Smooth muscle cell (in vitro differentiated cells): ENCODE results near the gene CDK14. TPM values are rescaled to one million over a fixed set of nuclear protein-coding genes. Genes with fewer than 3 reads are reported as not detected.
"Not testable (repeated sequence)": the region's sequence is repeated elsewhere in the genome, so short reads cannot be mapped to it uniquely, and the experiment has no call there.

Source experiments
- DNase-seq: peaks from one replicate; lab custom pipeline; 2025; ENCODE audit not compliant: unreplicated experiment; lab: John Stamatoyannopoulos, UW
- H2AFZ ChIP-seq: fragments of 200-600 bp; sonication (generic); 2 replicates; pipeline ENCODE4 v1.6.0; 2016; ENCODE audit warnings: antibody characterized with exemption, low read depth, mild to moderate bottlenecking
- H3F3A ChIP-seq: fragments of 200-600 bp; sonication (generic); 2 replicates; pipeline ENCODE4 v1.6.0; 2017; ENCODE audit warnings: antibody characterized with exemption, low read depth
- H3K27ac ChIP-seq: fragments of 200-600 bp; sonication (generic); 2 replicates; pipeline ENCODE4 v1.5.1; 2016; ENCODE audit warnings: low read depth, mild to moderate bottlenecking
- H3K27me3 ChIP-seq: fragments of 200-600 bp; sonication (generic); 2 replicates; pipeline ENCODE4 v1.6.1; 2016; ENCODE audit warnings: low read depth, mild to moderate bottlenecking
- H3K36me3 ChIP-seq: fragments of 200-600 bp; sonication (generic); 2 replicates; pipeline ENCODE4 v1.5.1; 2016; ENCODE audit warnings: low read depth
- H3K4me1 ChIP-seq: fragments of 200-600 bp; sonication (generic); 2 replicates; pipeline ENCODE4 v1.5.1; 2016; ENCODE audit warnings: low read depth
- H3K4me2 ChIP-seq: fragments of 200-600 bp; sonication (generic); 2 replicates; pipeline ENCODE4 v1.6.0; 2016; ENCODE audit warnings: mild to moderate bottlenecking
- H3K4me3 ChIP-seq: fragments of 200-600 bp; sonication (generic); 2 replicates; pipeline ENCODE4 v1.5.1; 2016; ENCODE audit warnings: mild to moderate bottlenecking
- H3K79me2 ChIP-seq: fragments of 200-600 bp; sonication (generic); 2 replicates; pipeline ENCODE4 v1.6.0; 2016; ENCODE audit warnings: low read depth, mild to moderate bottlenecking
- H3K9ac ChIP-seq: fragments of 200-600 bp; sonication (generic); 2 replicates; pipeline ENCODE4 v1.6.0; 2016; ENCODE audit warnings: low read depth
- H3K9me3 ChIP-seq: fragments of 200-600 bp; sonication (generic); replicated peaks from 2 replicates; pipeline ENCODE4 v1.5.1; 2016; ENCODE audit warnings: low read depth
- H4K20me1 ChIP-seq: fragments of 200-600 bp; sonication (generic); 2 replicates; pipeline ENCODE4 v1.6.0; 2016; ENCODE audit warnings: low read depth
- WGBS: methylation state at CpG from one replicate; pipeline ENCODE4 v1.1.7; 2016; ENCODE audit warnings: low lambda C conversion rate; 5-methylcytosine and 5-hydroxymethylcytosine counted together
- polyA plus RNA-seq: library from polyadenylated mRNA; unstranded; fragments of >200 nt; fragmentation: Nextera tagmentation; extraction: Ambion mirVana; gene quantifications from 2 replicates; pipeline ENCODE4 v1.2.1, GENCODE V29; 2016
- total RNA-seq: library from RNA; depleted of rRNA; stranded (reverse); fragments of >200 nt; gene quantifications from 2 replicates; pipeline ENCODE4 v1.2.3, GENCODE V29; 2014
- TF ChIP-seq, protein P1 (sequence below): fragments of 200-600 bp; sonication (generic); IDR thresholded peaks from 2 replicates; pipeline ENCODE4 v1.5.1; 2017; ENCODE audit warnings: borderline replicate concordance, mild to moderate bottlenecking, antibody characterized with exemption; ENCODE audit not compliant: insufficient read depth, poor library complexity, severe bottlenecking

Gene CDK14
- total and polyA plus RNA-seq, 2 experiments from 2014 or later, result 4.1 to 5.3 TPM

DNA sequence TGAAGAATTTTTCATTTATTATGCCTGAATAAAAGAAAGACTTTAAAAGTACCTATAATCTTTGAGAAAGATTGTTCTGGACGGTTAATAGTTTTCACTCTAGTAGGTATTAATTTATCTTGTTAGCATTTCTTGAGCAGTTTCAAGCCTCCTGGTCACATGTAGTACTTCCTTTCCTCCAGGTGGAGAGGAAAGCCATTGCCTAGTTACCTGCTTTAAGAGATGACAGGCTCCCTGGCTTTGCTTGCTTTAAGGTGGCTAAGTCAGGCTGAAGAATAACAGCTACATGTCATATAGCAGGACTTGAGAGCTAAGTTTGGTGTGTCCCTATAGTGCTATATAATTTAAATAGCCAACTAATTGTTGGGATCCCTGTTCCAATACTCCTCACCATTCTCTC, 160.2 kb downstream of the CDK14 start:
- H3K9me3 ChIP-seq, result no peaks in the 10 kb centered on the region
- 95% methylated on average over 1 of the region's 1 CpG for WGBS
- H3K4me2 ChIP-seq, result no peak overlapping the region
- no peak overlapping the region for H3K4me3 ChIP-seq
- H3K27ac ChIP-seq, result no peak overlapping the region
- H4K20me1 ChIP-seq, result no peaks in the 10 kb centered on the region
- H3K36me3 ChIP-seq, result no peaks in the 10 kb centered on the region
- DNase-seq, result no peak
- TF ChIP-seq, protein P1, sequence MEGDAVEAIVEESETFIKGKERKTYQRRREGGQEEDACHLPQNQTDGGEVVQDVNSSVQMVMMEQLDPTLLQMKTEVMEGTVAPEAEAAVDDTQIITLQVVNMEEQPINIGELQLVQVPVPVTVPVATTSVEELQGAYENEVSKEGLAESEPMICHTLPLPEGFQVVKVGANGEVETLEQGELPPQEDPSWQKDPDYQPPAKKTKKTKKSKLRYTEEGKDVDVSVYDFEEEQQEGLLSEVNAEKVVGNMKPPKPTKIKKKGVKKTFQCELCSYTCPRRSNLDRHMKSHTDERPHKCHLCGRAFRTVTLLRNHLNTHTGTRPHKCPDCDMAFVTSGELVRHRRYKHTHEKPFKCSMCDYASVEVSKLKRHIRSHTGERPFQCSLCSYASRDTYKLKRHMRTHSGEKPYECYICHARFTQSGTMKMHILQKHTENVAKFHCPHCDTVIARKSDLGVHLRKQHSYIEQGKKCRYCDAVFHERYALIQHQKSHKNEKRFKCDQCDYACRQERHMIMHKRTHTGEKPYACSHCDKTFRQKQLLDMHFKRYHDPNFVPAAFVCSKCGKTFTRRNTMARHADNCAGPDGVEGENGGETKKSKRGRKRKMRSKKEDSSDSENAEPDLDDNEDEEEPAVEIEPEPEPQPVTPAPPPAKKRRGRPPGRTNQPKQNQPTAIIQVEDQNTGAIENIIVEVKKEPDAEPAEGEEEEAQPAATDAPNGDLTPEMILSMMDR, result no peak
- H3K9ac ChIP-seq, result no peak overlapping the region
- no peak overlapping the region for H2AFZ ChIP-seq
- peaks cover 8% of the 10 kb centered on the region for H3K4me1 ChIP-seq
- H3K27me3 ChIP-seq, result no peaks in the 10 kb centered on the region
- H3K79me2 ChIP-seq, result no peaks in the 10 kb centered on the region
- H3F3A ChIP-seq, result no peaks in the 10 kb centered on the region

GRCh38 chr7:90757565-90757950, 161.4 kb downstream of the CDK14 start:
- H3K4me2 ChIP-seq, H3K36me3 ChIP-seq: not testable (repeated sequence)
- WGBS, result 97% methylated on average over 9 of the region's 9 CpGs

GRCh38 chr7:90758933-90759562, 162.9 kb downstream of the CDK14 start:
- H2AFZ ChIP-seq, result no peak overlapping the region
- no peaks in the 10 kb centered on the region for H3F3A ChIP-seq
- 93% methylated on average over 6 of the region's 6 CpGs for WGBS
- H3K36me3 ChIP-seq, result no peaks in the 10 kb centered on the region
- H4K20me1 ChIP-seq, result no peaks in the 10 kb centered on the region
- no peak overlapping the region for H3K4me3 ChIP-seq
- no peak for DNase-seq
- H3K79me2 ChIP-seq, result no peaks in the 10 kb centered on the region
- no peak overlapping the region for H3K27ac ChIP-seq
- H3K27me3 ChIP-seq, result no peaks in the 10 kb centered on the region
- no peaks in the 10 kb centered on the region for H3K9me3 ChIP-seq
- H3K4me2 ChIP-seq, result no peak overlapping the region
- H3K4me1 ChIP-seq, result peaks cover 11% of the 10 kb centered on the region
- TF ChIP-seq, protein P1, result no peak
- H3K9ac ChIP-seq, result no peak overlapping the region

More at GRCh38 chr7:90757565-90757950, 161.4 kb downstream of the CDK14 start:
- not testable (repeated sequence) for H3K4me1 ChIP-seq, H2AFZ ChIP-seq, DNase-seq, H3K9me3 ChIP-seq, H3K9ac ChIP-seq, H3F3A ChIP-seq, H3K27me3 ChIP-seq, H3K27ac ChIP-seq, H3K79me2 ChIP-seq, H3K4me3 ChIP-seq, H4K20me1 ChIP-seq

GRCh38 chr7:90759710-90760109, 163.6 kb downstream of the CDK14 start:
- Histone ChIP-seq H3K4me1 (peaks cover 18% of the 10 kb centered on the region), H3K27me3 (no peaks in the 10 kb centered on the region), H3K9ac (no peak overlapping the region), H3F3A (no peaks in the 10 kb centered on the region), H3K4me3 (no peak overlapping the region), H2AFZ (no peak overlapping the region), H4K20me1 (no peaks in the 10 kb centered on the region), H3K36me3 (no peaks in the 10 kb centered on the region), H3K9me3 (no peaks in the 10 kb centered on the region), H3K79me2 (no peaks in the 10 kb centered on the region), H3K27ac (no peak overlapping the region), H3K4me2 (no peak overlapping the region)
- TF ChIP-seq, protein P1, result no peak
- no peak for DNase-seq
